ENCODE data around the gene TMPRSS6.

DNA sequence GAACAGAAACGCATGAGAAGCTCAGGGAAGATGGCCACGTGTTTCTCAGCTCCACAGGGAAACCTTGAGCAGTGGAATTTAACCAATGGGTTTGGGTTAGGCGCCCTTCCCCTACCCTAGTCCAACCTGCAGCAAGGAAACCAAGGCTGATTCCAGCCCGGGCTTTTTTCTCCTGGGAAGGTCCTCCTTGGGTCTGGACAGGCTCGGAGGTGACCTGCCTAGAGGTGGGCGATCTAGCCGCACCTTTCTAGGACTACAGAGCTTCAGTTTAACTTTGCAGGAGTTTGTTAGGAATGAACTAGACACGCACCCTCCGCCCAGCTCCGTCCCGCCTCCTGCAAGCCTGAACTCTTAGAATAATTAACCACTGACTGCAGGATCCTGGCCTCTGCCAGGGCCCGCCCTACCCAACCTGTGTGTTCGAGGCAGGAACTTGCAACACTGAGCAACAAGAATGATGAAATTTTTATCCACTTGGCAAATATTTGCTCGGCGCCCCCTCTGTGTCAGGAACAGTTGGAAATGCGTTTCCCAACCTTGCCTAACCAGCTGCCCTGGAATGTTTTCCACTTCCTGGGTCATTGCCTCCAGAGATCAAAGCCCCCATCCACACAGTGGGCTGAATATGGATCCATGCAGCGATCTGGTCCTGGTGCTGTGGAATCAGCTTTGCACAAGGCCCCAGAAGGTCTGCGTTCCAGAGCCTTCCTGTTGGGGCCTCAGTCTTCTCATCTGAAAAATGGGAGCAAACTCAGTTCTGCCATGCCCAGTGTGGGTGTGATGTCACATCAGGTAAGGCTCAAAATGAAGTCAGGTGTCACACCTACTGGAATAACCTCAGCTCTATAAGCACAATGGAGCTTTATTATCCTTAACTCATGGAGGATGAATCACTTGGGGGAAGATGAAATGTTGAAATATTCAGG lies 76.7 kb downstream of the TMPRSS6 start:
- TF ChIP-seq POLR2A (IDR thresholded peaks at IDR 0.05; ENCODE audit: low read depth, low read length) (no peak), POLR2AphosphoS5 (IDR thresholded peaks at IDR 0.05; ENCODE audit: low read depth, low read length) (no peak)
